Endothelial cell (in vitro differentiated cells): ENCODE results near the gene C19orf85. TPM values are rescaled to one million over a fixed set of nuclear protein-coding genes. Genes with fewer than 3 reads are reported as not detected.

Experiments
- DNase-seq: peaks from one replicate; pipeline ENCODE4 v3.0.0; 2021; ENCODE audit warnings: low spot score
- H3K27ac Mint-ChIP-seq: one replicate; pipeline ENCODE4 v1.8.0; 2021; ENCODE audit warnings: mixed read lengths, inconsistent platforms; ENCODE audit not compliant: unreplicated experiment
- H3K27me3 Mint-ChIP-seq: one replicate; pipeline ENCODE4 v1.8.0; 2021; ENCODE audit warnings: mild to moderate bottlenecking, moderate library complexity, mixed read lengths, inconsistent platforms; ENCODE audit not compliant: unreplicated experiment
- H3K36me3 Mint-ChIP-seq: one replicate; pipeline ENCODE4 v1.8.0; 2021; ENCODE audit warnings: mild to moderate bottlenecking, low read depth, mixed read lengths, inconsistent platforms; ENCODE audit not compliant: unreplicated experiment
- H3K4me1 Mint-ChIP-seq: one replicate; pipeline ENCODE4 v1.8.0; 2021; ENCODE audit warnings: mild to moderate bottlenecking, mixed read lengths, inconsistent platforms; ENCODE audit not compliant: unreplicated experiment
- H3K4me3 Mint-ChIP-seq: one replicate; pipeline ENCODE4 v1.8.0; 2021; ENCODE audit warnings: mild to moderate bottlenecking, mixed read lengths, inconsistent platforms; ENCODE audit not compliant: unreplicated experiment
- H3K9me3 Mint-ChIP-seq: one replicate; pipeline ENCODE4 v1.8.0; 2021; ENCODE audit warnings: mixed read lengths, inconsistent platforms; ENCODE audit not compliant: unreplicated experiment
- total RNA-seq: library from RNA; stranded (reverse); fragmentation: NEBNext Ultra II Directional; extraction: Animal tissue kit (Norgen Biotek cat#: 25700); gene quantifications from one replicate; pipeline ENCODE4 v1.2.1, GENCODE V29; 2021; ENCODE audit not compliant: unreplicated experiment
- TF ChIP-seq, protein P1 (sequence below): fragments of 200-600 bp; sonication (generic); IDR thresholded peaks from one replicate; pipeline ENCODE4 v1.5.0; 2021; ENCODE audit warnings: antibody characterized with exemption; ENCODE audit not compliant: unreplicated experiment

The C19orf85 gene
- total RNA-seq, 1 donor from 2014 or later = not detected

DNA sequence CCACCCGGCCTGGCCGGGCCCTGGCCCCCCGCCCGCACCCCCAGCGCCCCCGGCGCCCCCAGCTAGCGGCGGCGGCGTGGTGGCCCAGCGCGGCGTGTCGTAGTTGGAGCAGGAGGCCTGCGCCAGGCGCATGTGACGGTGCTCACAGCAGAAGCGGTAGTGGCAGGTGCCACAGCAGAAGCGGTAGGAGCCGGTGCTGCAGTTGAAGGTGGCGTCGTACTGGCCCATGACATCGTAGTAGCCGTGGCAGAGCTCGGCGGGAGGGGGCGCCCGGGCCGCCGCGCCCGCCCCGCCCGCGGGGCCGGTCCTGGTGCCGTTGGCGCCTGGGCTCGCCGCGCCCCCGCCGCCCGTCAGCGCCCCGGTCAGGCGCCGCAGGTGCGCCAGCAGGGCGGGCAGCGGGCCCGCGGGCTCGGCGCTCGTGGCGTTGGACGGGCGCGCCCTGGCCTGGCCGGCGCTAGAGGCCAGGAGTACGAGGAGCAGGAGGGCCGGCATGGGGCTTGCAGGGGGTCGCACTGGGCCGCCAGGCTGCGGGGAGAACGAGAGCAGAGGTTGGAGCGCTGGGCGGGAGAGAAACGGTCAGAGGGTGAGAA lies 22.1 kb downstream of the C19orf85 start:
- TF ChIP-seq, protein P1, sequence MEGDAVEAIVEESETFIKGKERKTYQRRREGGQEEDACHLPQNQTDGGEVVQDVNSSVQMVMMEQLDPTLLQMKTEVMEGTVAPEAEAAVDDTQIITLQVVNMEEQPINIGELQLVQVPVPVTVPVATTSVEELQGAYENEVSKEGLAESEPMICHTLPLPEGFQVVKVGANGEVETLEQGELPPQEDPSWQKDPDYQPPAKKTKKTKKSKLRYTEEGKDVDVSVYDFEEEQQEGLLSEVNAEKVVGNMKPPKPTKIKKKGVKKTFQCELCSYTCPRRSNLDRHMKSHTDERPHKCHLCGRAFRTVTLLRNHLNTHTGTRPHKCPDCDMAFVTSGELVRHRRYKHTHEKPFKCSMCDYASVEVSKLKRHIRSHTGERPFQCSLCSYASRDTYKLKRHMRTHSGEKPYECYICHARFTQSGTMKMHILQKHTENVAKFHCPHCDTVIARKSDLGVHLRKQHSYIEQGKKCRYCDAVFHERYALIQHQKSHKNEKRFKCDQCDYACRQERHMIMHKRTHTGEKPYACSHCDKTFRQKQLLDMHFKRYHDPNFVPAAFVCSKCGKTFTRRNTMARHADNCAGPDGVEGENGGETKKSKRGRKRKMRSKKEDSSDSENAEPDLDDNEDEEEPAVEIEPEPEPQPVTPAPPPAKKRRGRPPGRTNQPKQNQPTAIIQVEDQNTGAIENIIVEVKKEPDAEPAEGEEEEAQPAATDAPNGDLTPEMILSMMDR = no peak
- Mint-ChIP-seq H3K36me3 (peaks cover 17% of the 10 kb centered on the region), H3K27ac (no peak overlapping the region), H3K4me1 (peaks cover 15% of the 10 kb centered on the region), H3K27me3 (peaks cover 50% of the 10 kb centered on the region), H3K4me3 (no peak overlapping the region), H3K9me3 (peaks cover 3% of the 10 kb centered on the region)
- DNase-seq = no peak

DNA sequence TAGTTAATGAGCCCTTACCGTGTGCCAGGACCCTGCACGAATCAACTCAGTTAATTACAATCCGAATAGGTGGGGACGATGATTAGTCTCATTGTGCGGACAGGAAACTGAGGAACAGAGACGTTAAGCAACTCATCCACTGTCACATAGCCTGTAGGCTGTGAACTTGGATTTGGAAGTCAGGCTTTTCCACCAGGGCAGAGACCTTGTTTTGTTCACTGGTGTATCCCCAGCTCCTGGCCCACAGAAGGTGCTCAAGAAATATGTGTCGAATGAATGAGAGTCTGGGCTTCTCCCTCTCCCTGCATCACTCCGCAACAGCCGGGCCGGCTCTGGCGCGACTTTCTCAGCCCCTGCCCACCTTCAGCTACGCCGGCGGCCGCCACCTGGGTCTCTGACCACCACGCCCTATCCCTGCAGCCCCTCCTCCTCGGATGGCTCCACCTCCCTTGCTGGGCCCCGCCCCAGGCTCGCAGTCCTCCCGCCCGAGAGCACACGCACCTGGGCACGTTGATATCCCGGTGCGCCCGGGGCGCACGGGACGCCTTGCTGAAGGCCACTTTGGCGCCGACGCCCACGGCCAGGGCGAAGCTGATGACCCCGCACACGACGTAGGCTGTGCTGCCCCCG lies 22.7 kb downstream of the C19orf85 start:
- Mint-ChIP-seq H3K4me3 (no peak overlapping the region), H3K36me3 (peaks cover 17% of the 10 kb centered on the region), H3K27ac (no peak overlapping the region), H3K4me1 (peaks cover 15% of the 10 kb centered on the region), H3K9me3 (peaks cover 3% of the 10 kb centered on the region), H3K27me3 (peaks cover 54% of the 10 kb centered on the region)
- TF ChIP-seq, protein P1 = no peak
- DNase-seq = no peak

DNA sequence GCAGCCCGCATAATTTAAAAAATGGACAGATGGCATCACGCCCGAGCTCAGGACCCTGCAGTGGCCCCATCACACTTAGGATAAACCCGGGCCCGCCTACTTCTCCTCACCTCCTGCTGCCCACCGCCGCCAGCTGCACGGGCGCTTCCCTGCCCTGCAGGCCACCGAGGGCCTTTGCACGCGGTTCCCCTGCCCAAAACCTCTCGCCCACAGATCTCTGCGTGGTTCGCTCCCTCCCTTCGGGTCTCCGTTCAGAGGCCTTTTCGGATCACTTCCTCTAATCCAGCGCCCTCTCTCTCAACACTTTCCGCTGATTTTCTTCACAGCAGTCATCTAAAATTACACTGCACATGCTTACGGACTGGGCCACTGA lies 23.2 kb downstream of the C19orf85 start:
- Mint-ChIP-seq H3K27me3 (peaks cover 55% of the 10 kb centered on the region), H3K36me3 (peaks cover 17% of the 10 kb centered on the region), H3K27ac (no peak overlapping the region), H3K4me1 (peaks cover 15% of the 10 kb centered on the region), H3K4me3 (peak overlapping the region; percentile 53), H3K9me3 (peaks cover 3% of the 10 kb centered on the region)
- DNase-seq = no peak
- TF ChIP-seq, protein P1 = no peak

DNA sequence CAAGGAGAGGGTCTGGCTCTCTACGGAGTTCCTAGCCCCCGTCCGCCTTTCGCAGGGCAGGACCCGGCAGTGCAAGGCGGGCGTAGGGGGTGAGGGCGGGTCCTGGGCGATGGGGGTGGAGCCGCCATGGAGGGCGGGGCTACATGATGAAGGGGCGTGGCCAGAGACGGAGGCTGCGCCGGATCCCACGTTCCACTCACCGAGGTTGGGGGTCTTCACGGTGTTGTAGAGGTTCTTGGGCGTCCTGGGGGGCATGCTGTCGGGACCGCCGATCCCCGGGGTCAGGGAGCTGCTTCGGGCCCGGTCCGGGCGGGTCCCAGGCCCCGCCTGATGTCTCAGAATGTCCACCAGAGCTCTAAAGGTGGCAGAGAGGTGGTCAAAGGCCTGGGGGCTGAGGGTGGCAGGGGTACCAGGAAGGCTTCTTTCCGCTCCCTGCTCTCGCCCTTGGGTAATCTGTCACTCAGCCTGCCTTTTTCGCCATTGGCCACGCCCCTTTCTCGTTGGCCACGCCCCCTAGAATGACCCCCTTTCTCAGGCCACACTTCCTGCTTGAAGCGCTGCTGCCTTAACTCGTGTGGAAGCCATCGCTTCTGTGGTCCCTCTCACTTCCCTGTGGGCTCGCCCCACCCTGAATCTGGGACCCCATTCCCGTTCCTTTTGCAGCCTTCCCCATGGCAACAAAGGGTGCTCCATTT lies 24.0 kb downstream of the C19orf85 start:
- H3K27ac Mint-ChIP-seq = no peak overlapping the region
- H3K4me3 Mint-ChIP-seq = peak overlapping the region; percentile 53
- DNase-seq = no peak
- peaks cover 49% of the 10 kb centered on the region for H3K27me3 Mint-ChIP-seq
- TF ChIP-seq, protein P1 = no peak
- H3K36me3 Mint-ChIP-seq = peaks cover 14% of the 10 kb centered on the region
- peaks cover 11% of the 10 kb centered on the region for H3K4me1 Mint-ChIP-seq
- H3K9me3 Mint-ChIP-seq = no peaks in the 10 kb centered on the region

DNA sequence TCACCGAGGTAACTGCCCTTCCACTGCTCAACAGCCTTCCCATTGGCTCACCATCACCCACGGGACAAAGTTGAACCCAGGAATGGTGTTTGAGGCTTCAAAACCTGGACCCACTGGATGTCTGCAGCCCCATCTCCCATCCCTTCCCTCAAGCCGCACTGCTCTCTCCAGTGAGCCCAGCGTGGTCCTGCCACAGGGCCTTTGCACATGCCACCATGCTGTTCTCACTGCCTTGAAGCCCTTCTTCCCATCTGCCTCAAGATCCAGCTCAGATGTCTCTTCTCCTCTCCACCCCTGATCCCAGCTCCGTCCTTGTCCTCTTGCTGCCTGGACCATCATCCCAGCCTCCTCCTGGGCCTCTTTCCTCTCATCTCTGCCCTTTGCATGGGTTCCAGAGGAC lies 25.5 kb downstream of the C19orf85 start:
- Mint-ChIP-seq H3K36me3 (peaks cover 14% of the 10 kb centered on the region), H3K4me1 (peaks cover 11% of the 10 kb centered on the region), H3K4me3 (no peak overlapping the region), H3K9me3 (no peaks in the 10 kb centered on the region), H3K27me3 (peaks cover 41% of the 10 kb centered on the region), H3K27ac (no peak overlapping the region)
- DNase-seq = no peak
- TF ChIP-seq, protein P1 = no peak
